Kidney glomerular epithelial cell (primary cell): ENCODE data around the gene NFIX.

Experiments
- DNase-seq: peaks from one replicate; lab custom pipeline; 2025; lab: John Stamatoyannopoulos, UW

Gene NFIX

GRCh38 chr19:13093407-13094105 lies 98.3 kb downstream of the NFIX start:
- DNase-seq: peak; percentile 52

- no peak for DNase-seq
Observed at GRCh38 chr19:13094106-13094504, 98.8 kb downstream of the NFIX start.

DNA sequence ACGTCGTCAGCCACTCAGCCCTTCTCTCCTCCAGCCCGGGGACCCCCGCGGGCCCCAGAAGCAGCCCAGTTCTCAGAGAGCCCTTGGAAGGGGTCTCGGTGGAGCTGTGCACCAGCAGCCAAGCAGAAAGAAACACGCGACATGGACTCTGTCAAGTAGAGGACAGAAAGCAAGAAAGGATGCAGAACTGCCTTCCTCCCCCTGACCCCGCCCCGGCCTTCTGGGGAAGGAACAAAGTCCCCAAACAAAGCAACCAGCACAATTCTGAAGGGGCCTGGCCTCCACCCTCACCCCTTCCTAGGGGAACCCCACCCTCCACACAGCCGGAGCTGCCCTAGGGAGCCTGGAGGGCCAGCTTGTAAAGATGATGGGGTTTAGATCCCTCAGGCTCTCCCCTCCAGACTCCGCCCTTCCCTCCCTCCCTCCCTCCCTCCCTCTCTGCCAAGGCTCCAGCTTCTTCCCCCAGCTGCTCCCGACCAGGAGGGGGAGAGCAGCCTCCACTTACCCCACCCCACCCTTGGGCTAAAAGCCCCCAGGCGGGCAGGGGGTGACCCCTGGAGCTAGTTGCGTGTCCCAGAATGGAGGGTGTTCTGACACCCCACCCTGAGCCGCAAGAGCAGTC lies 99.6 kb downstream of the NFIX start:
- no peak for DNase-seq

- no peak for DNase-seq
Observed at GRCh38 chr19:13095393-13095784, 100.1 kb downstream of the NFIX start.

DNA sequence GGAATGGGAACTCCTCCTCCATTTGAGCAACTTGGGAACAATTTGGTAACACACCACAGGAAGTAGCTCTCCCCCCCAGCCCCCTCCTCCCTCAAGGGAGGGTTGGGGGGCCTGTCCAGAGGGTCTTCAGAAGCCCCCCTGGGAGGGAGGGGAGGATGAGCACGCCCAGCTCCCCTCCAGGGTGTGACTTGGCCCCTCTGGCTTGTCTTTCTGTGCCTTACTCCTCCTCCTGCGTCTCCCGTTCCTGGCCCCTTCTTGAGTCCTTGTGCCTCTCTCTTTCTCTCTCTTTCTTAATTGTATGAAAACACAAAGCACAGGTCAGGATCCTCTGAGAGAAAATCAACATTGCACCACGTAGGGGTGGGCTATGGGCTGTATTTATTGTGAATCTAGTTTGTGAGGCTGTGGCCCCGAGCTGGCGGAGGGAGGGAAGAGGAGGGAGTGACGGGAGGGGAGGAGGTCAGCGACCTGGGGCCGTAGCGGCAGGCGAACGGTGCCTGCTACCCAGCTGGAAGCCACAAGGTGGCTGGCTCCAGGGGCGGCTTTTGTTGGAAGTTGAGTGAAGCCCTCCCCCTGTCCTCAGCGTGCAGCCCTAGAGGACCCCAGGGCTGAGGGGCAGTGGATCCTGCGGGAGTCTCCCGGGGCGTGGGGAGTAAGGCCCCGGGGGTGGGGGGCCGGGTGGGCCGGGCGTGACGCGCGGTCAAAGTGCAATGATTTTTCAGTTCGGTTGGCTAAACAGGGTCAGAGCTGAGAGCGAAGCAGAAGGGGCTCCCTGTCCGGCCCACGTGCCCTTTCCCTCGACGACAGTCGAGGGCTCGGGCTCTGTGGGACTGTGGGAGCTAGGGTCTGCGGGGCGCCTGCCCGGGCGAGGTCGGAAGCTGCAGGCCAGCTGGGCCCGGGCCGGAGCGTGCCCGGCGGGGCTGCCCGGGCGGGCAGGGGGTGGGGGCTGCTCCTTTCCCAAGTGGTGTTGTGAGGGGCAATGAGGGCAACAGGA lies 101.0 kb downstream of the NFIX start:
- no peak for DNase-seq

DNA sequence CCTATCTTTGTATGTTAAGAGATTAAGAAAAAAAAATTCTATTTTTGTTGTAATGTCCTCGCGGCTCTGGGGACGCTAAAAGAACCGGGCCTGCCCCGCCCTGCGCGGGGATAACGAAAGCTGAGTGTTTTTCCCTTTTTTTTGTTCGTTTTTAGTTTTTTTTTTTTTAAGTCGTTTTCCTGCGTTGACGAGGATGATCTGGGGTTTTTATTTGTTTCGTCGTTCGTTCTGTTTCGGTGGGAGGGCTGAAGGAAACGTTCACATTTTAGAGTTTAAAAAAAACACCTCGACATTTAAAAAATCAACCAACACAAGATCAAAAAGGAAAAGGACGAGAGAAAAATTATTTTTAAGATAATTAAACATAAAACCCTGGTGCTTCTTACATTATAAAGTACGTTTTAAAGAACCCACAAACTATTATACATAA lies 101.8 kb downstream of the NFIX start:
- no peak for DNase-seq

GRCh38 chr19:13097463-13098258 lies 102.4 kb downstream of the NFIX start:
- no peak for DNase-seq

DNA sequence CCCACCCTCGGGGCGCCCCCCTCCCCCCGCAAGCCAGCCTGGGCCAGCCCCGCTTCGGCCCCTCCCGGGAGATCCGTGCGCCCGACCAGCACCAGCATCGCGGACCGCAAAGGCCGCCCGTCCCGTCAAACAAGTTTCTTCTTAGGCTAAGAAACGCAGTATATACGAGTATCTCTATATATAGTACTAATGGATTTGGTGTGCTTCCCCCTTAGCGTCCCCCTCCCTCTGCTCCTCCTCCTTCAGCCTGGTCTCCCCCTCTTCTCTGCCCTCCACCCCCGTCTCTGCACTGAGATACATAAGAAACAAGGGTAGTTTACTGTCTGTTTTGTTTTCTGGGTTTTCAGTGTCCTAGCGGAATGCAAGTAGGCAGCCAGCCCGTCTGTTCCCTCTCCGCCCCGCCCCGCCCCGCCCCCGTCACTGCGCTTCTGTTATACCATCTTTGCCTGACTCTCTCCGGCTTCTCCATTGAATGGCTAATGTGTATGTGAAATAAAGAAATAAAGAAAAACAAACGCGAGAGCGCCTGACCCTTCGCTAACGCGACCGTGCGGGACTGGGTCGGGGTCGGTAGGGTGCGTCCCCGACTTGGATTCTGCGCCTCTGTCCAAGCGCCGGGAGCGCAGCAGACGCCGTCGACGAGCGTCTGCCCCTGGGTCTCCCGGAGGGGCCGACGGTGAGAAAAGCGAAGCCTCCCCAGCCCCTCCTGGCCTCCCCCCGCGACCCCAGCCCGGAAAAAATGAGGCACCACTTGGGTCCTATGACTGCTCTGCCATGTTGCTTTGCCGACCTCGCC lies 103.2 kb downstream of the NFIX start:
- DNase-seq: no peak

- DNase-seq: no peak
Observed at GRCh38 chr19:13099073-13099999, 104.1 kb downstream of the NFIX start.

DNA sequence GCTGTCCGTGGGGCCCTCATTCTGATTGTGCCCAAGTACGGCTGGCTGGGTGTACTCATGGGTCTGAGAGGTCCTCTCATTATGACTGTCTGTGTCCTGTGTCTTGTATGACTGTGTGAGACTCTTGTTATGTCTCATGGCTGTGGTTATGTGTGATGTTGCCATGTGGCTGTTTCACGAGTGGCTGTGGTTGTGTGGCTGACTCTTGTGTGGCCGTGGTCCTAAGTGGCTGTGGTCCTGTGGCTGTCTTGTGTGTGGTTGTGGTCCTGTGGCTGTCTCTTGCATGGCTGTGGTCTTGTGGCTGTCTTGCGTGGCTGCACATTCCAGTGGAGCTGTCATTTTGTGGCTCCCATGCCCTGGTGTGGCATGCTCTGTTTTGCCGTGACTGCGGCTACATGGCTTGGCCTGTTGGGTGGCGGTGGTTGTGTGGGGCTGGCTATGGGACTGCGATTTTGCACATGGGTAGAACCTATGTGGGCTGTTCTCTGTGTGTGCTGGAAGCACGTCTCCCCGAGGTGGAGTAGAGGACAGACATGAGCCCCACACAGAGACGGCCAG lies 104.8 kb downstream of the NFIX start:
- no peak for DNase-seq

DNA sequence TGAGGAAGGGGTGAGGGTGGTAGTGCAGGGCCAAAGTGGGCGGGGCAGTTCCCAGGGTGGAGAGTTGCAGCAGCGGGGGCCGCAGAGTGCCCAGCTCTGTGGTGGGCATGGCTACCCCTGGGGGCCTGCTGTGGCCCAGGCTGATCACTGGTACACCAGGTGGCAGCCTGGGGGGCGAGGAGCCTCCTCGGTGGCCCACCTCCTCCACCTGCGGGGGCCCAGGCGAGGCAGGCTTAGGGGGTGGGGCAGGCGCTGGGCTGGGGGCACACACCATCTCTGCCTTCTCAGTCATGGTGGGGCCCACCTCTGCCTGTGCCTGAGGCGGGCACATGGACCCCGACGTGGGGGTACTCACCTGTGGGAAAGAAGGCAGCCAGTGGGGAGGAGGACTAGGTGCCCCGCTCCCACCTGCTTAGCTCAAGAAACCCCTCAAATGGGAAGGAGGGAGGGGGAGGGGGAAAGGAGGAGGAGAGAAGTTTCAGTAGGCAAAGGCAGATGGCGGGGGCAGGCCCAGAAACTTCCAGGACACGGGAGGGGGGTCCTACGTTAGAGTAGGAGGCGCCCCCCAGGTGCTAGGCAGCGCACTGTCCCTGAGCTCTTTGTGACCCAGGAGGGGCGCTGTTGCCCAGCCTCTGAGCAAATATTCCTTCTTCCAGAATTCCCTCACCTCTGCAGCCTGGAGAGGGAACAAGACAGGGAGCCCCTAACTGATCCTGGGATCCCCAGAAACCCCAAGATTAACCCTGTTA lies 105.7 kb downstream of the NFIX start:
- no peak for DNase-seq

DNA sequence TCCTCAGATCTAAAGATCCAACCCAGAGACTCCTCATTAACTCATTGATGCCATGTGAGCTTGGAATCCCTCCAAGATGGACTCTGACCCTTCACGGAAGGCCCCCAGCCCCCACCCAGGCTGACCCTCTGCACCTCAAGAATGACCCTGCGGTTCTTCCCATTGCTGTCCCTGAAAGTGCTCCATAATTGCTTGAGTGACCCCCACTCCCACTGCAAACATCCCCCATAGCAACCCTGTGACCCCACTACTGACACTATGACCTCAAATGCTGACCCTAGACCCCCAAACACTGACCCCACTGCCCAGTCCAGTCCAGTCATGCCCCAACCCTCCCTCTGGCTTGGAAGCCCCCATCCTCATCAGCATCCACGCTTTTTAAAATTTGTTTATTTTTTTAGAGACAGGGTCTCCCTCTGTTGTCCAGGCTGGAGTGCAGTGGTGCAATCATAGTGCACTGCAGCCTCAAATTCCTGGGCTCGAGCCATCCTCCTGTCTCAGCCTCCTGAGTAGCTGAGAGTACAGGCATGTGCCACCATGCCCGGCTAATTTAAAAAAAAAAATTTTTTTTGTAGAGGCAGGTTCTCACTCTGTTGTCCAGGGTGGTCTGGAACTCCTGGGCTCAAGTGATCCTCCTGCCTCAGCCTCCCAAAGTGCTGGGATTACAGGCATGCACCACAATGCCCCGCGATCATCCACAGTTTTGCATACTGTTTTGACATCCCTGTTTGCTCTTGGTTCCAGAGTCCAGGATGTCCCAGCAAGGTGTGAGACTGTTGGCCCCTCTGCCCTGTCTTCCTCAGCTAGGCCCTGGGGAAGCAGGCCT lies 106.5 kb downstream of the NFIX start:
- DNase-seq: no peak

- no peak for DNase-seq
Observed at GRCh38 chr19:13102416-13102665, 107.1 kb downstream of the NFIX start.

GRCh38 chr19:13102666-13103580 lies 107.6 kb downstream of the NFIX start, which contains the start of gene LYL1:
Gene LYL1 (minus strand): TSS chr19:13102858. CDS start chr19:13101171, 1,687 bp downstream.
- no peak for DNase-seq

GRCh38 chr19:13103581-13104359 lies 108.5 kb downstream of the NFIX start:
- DNase-seq: no peak

- no peak for DNase-seq
Observed at GRCh38 chr19:13104360-13104847, 109.1 kb downstream of the NFIX start.
